Left colon (tissue), 2 donors: ENCODE data around the gene SRGAP3. TPM values are rescaled to one million over a fixed set of nuclear protein-coding genes. Genes with fewer than 3 reads are reported as not detected.

Experiments used
- ATAC-seq: fragments of 200-7000 bp; cut with Tn5 transposase; one replicate; pipeline ENCODE4 v1.9.1; 2020; ENCODE audit warnings: mild to moderate bottlenecking, moderate library complexity
- DNase-seq, 2 donors: peaks; one replicate each; pipeline ENCODE4 v3.0.0-alpha.2; 2020
- intact Hi-C, 2 donors: fragments of 100-400 bp; cut with DNase I in 1 of 2; cut with micrococcal nuclease in 1 of 2; formaldehyde crosslinking; loops; one replicate each; pipeline versions ENCODE4 v1.11.2 to v1.14.0; 2022; cut with DNase I, micrococcal nuclease
- total RNA-seq, 2 donors: library from RNA; stranded (reverse); fragmentation: NEBNext Ultra II Directional; extraction: Animal tissue kit (Norgen Biotek cat#: 25700); gene quantifications; one replicate each; pipeline ENCODE4 v1.2.1, GENCODE V29; 2021
- donor health status: DM: no; HTN: no; CAD: no.
- donor health status: DM: yes; HTN: yes; CAD: no.

The SRGAP3 gene
- total RNA-seq, 2 donors from 2014 or later: 7.9 to 8.0 TPM

- ATAC-seq: no peak
- intact Hi-C loops: no loop called here
- no peak for DNase-seq
Observed at GRCh38 chr3:9021271-9022009, 228.0 kb downstream of the SRGAP3 start.

- ATAC-seq: no peak
- DNase-seq: no peak
- intact Hi-C loops: no loop called here
Observed at GRCh38 chr3:9020426-9020825, 229.0 kb downstream of the SRGAP3 start.

GRCh38 chr3:9019259-9019961, 230.0 kb downstream of the SRGAP3 start:
- ATAC-seq: no peak
- intact Hi-C loops: no loop called here

GRCh38 chr3:9015250-9015649, 234.2 kb downstream of the SRGAP3 start:
- intact Hi-C loops: no loop called here
- ATAC-seq (no peak), DNase-seq (no peak)

More at GRCh38 chr3:9019259-9019961, 230.0 kb downstream of the SRGAP3 start:
- DNase-seq: no peak

- DNase-seq (no peak), ATAC-seq (no peak)
- intact Hi-C loops: no loop called here
Observed at GRCh38 chr3:9013782-9014563, 235.5 kb downstream of the SRGAP3 start.

- DNase-seq: no peak
- intact Hi-C loops: no loop called here
- no peak for ATAC-seq
Observed at GRCh38 chr3:9012521-9012920, 236.9 kb downstream of the SRGAP3 start.

GRCh38 chr3:9009976-9010545, 239.4 kb downstream of the SRGAP3 start:
- intact Hi-C loops: no loop called here
- DNase-seq (no peak), ATAC-seq (no peak)

GRCh38 chr3:9008550-9009255, 240.7 kb downstream of the SRGAP3 start:
- DNase-seq (no peak), ATAC-seq (no peak)
- intact Hi-C loops: no loop called here

- DNase-seq: no peak
- no peak for ATAC-seq
- intact Hi-C loops: no loop called here
Observed at GRCh38 chr3:9007928-9008327, 241.5 kb downstream of the SRGAP3 start.

- intact Hi-C loops: no loop called here
- DNase-seq: no peak
- no peak for ATAC-seq
Observed at GRCh38 chr3:9007213-9007612, 242.2 kb downstream of the SRGAP3 start.

- no peak for DNase-seq
- intact Hi-C loops: no loop called here
- no peak for ATAC-seq
Observed at GRCh38 chr3:9000041-9000440, 249.4 kb downstream of the SRGAP3 start.

- intact Hi-C loops: no loop called here
- DNase-seq (no peak), ATAC-seq (no peak)
Observed at GRCh38 chr3:8997151-8997550, 252.3 kb downstream of the SRGAP3 start.

- ATAC-seq: no peak
- peak in 1 of 2 donors; percentile 39 for DNase-seq
- intact Hi-C loops: no loop called here
Observed at GRCh38 chr3:8996681-8997121, 252.7 kb downstream of the SRGAP3 start.

GRCh38 chr3:8996216-8996615, 253.2 kb downstream of the SRGAP3 start:
- intact Hi-C loops: no loop called here
- DNase-seq: no peak
- ATAC-seq: no peak

- intact Hi-C loops: no loop called here
Observed at GRCh38 chr3:8994226-8994625, 255.2 kb downstream of the SRGAP3 start.

GRCh38 chr3:8993331-8993730, 256.1 kb downstream of the SRGAP3 start:
- DNase-seq: no peak
- intact Hi-C loops: no loop called here
- ATAC-seq: no peak

More at GRCh38 chr3:8994226-8994625, 255.2 kb downstream of the SRGAP3 start:
- ATAC-seq (no peak), DNase-seq (no peak)

GRCh38 chr3:8992854-8993253, 256.6 kb downstream of the SRGAP3 start:
- no peak for DNase-seq
- ATAC-seq: no peak
- intact Hi-C loops: no loop called here

- DNase-seq: no peak
- ATAC-seq: no peak
- intact Hi-C loops: no loop called here
Observed at GRCh38 chr3:8992199-8992598, 257.2 kb downstream of the SRGAP3 start.
